CD4-positive, alpha-beta T cell (primary cell): ENCODE data around the gene NUDT19. TPM values are rescaled to one million over a fixed set of nuclear protein-coding genes. Genes with fewer than 3 reads are reported as not detected.

Experiments
- ATAC-seq: fragments of 200-7000 bp; cut with Tn5 transposase; one replicate; pipeline ENCODE4 v1.10.0; 2022; ENCODE audit warnings: mild to moderate bottlenecking; ENCODE audit not compliant: poor library complexity
- CTCF ChIA-PET: fragments of 350-600 bp; sonication (Branson Sonifier 250); formaldehyde crosslinking; loops from one replicate; lab custom pipeline; 2021; ENCODE audit warnings: antibody characterized with exemption, inconsistent platforms; lab: Charles Lee
- POLR2A ChIA-PET: fragments of 350-600 bp; sonication (Branson Sonifier 250); formaldehyde crosslinking; loops from one replicate; lab custom pipeline; 2021; ENCODE audit warnings: antibody characterized with exemption, inconsistent platforms; lab: Charles Lee
- DNase-seq, 14 experiments: peaks; one replicate each; pipeline ENCODE4 v3.0.0-alpha.2; 2013 to 2020; ENCODE audit warnings: mixed read lengths in 2 of 14
- H3K27ac ChIP-seq, 2 donors: one replicate each; pipeline versions ENCODE4 v1.5.1 to v1.7.0; 2013; ENCODE audit warnings: low read length in 2 of 2, low read depth in 1 of 2, mild to moderate bottlenecking in 1 of 2
- H3K27me3 ChIP-seq, 2 experiments: 1 replicate in 1 of 2; 2 replicates in 1 of 2; pipeline versions ENCODE4 v1.6.1 to v1.7.0; 2013; ENCODE audit warnings: low read length in 2 of 2, control low read depth in 1 of 2, mild to moderate bottlenecking in 1 of 2, moderate library complexity in 1 of 2; ENCODE audit not compliant: insufficient read depth in 2 of 2, control insufficient read depth in 1 of 2
- H3K36me3 ChIP-seq: one replicate; pipeline ENCODE4 v1.6.1; 2013; ENCODE audit warnings: low read length, control low read depth; ENCODE audit not compliant: insufficient read depth
- H3K4me1 ChIP-seq: one replicate; pipeline ENCODE4 v1.6.1; 2013; ENCODE audit warnings: low read length, control low read depth; ENCODE audit not compliant: insufficient read depth
- H3K4me3 ChIP-seq: one replicate; pipeline ENCODE4 v1.5.1; 2013; ENCODE audit warnings: mild to moderate bottlenecking, low read length, moderate library complexity
- H3K9me3 ChIP-seq, 2 experiments: 1 replicate in 1 of 2; 2 replicates in 1 of 2; pipeline versions ENCODE4 v1.6.1 to v1.7.0; 2013; ENCODE audit warnings: low read length in 2 of 2, mild to moderate bottlenecking in 2 of 2, control low read depth in 1 of 2, moderate library complexity in 1 of 2; ENCODE audit not compliant: control insufficient read depth in 1 of 2, insufficient read depth in 1 of 2
- H3K27ac Mint-ChIP-seq: one replicate; pipeline ENCODE4 v1.8.0; 2020; ENCODE audit warnings: mixed read lengths
- H3K27me3 Mint-ChIP-seq: one replicate; pipeline ENCODE4 v1.8.0; 2021; ENCODE audit warnings: mixed read lengths
- H3K36me3 Mint-ChIP-seq: one replicate; pipeline ENCODE4 v1.8.0; 2021; ENCODE audit warnings: low read depth, mixed read lengths
- H3K4me1 Mint-ChIP-seq: one replicate; pipeline ENCODE4 v1.8.0; 2021; ENCODE audit warnings: low read depth, mixed read lengths
- H3K4me3 Mint-ChIP-seq: one replicate; pipeline ENCODE4 v1.8.0; 2020; ENCODE audit warnings: mild to moderate bottlenecking, mixed read lengths
- H3K9me3 Mint-ChIP-seq: one replicate; pipeline ENCODE4 v1.8.0; 2020; ENCODE audit warnings: mixed read lengths
- intact Hi-C, 2 experiments: fragments of 100-400 bp; cut with DNase I in 1 of 2; cut with micrococcal nuclease in 1 of 2; formaldehyde crosslinking; loops; one replicate each; pipeline versions ENCODE4 v1.15.1 to v1.9.0; 2023 to 2025; cut with DNase I, micrococcal nuclease
- total RNA-seq, 174 experiments: library from RNA in 2 of 174; stranded (reverse) in 2 of 174; gene quantifications; one replicate each; pipeline ENCODE4 v1.2.3 and lab custom pipeline; 2021 to 2026
- TF ChIP-seq, protein P1 (sequence below): fragments of 200-600 bp; IDR thresholded peaks from one replicate; pipeline ENCODE4 v1.8.0; 2022; ENCODE audit warnings: antibody characterized with exemption, mild to moderate bottlenecking

NUDT19 gene
- total RNA-seq, 2 experiments from 2014 or later: 7.9 to 8.2 TPM

DNA sequence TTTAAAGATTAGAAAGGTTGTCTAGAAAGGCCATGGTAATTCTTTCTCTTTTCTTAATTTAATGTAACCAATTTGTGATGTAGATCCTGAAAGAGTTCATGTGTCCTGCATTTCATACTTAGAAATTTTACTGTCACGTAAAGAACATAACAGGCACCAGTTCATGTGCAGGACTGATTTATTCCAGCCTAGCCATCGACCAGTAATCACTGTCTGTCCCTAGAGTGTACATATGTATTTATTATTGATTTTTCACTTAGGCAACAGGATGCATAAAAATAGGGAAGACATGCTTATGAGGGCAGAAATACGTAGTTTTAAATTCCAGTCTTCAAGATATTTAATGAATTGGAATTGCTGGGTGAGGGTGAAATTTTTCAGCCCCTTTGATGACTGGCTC lies 65.6 kb downstream of the NUDT19 start:
- no peak for ATAC-seq
- Histone ChIP-seq H3K4me1 (no peaks in the 10 kb centered on the region), H3K4me3 (no peak overlapping the region), H3K27me3 (peaks cover 4 to 15% of the 10 kb centered on the region in 2 experiments), H3K36me3 (no peaks in the 10 kb centered on the region), H3K9me3 (peaks cover 0 to 14% of the 10 kb centered on the region in 2 experiments), H3K27ac (no peak overlapping the region)
- H3K27me3 Mint-ChIP-seq: peaks cover 41% of the 10 kb centered on the region
- no peaks in the 10 kb centered on the region for H3K36me3 Mint-ChIP-seq
- no peaks in the 10 kb centered on the region for H3K4me1 Mint-ChIP-seq
- H3K9me3 Mint-ChIP-seq: peaks cover 4% of the 10 kb centered on the region
- DNase-seq: no peak
- ChIA-PET CTCF (no interaction called here), POLR2A (no interaction called here)
- no peak overlapping the region for H3K27ac Mint-ChIP-seq
- intact Hi-C loops: no loop called here
- no peak overlapping the region for H3K4me3 Mint-ChIP-seq
- TF ChIP-seq, protein P1, sequence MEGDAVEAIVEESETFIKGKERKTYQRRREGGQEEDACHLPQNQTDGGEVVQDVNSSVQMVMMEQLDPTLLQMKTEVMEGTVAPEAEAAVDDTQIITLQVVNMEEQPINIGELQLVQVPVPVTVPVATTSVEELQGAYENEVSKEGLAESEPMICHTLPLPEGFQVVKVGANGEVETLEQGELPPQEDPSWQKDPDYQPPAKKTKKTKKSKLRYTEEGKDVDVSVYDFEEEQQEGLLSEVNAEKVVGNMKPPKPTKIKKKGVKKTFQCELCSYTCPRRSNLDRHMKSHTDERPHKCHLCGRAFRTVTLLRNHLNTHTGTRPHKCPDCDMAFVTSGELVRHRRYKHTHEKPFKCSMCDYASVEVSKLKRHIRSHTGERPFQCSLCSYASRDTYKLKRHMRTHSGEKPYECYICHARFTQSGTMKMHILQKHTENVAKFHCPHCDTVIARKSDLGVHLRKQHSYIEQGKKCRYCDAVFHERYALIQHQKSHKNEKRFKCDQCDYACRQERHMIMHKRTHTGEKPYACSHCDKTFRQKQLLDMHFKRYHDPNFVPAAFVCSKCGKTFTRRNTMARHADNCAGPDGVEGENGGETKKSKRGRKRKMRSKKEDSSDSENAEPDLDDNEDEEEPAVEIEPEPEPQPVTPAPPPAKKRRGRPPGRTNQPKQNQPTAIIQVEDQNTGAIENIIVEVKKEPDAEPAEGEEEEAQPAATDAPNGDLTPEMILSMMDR: no peak

Other genes starting within 250 kb of the NUDT19 start
- 10 to 100 TPM; 30.0 to 32.7 TPM for gene PDCD5, start 110.6 kb upstream of the NUDT19 start, total RNA-seq
- gene ANKRD27, start 16.6 kb upstream of the NUDT19 start, total RNA-seq: 10 to 100 TPM; 16.5 to 17.6 TPM
- under 1 TPM in 1 of 2 experiments, not detected in 1; 0.14 TPM for gene RGS9BP, start 16.0 kb upstream of the NUDT19 start, total RNA-seq
- gene TDRD12, start 27.9 kb downstream of the NUDT19 start, total RNA-seq: under 1 TPM; 0.14 to 0.22 TPM
- under 1 TPM in 1 of 2 experiments, not detected in 1; 0.28 TPM for gene SLC7A9, start 177.9 kb downstream of the NUDT19 start, total RNA-seq